HG03103 (cell line): ENCODE results near the gene HOXD12.

ENCODE experiments used
- ATAC-seq: cut with Tn5 transposase; IDR thresholded peaks from one replicate; pipeline ENCODE4 v1.9.1; 2021; ENCODE audit warnings: low read depth; ENCODE audit not compliant: unreplicated experiment

HOXD12 gene

GRCh38 chr2:176105078-176105729 lies 5.6 kb downstream of the HOXD12 start:
- ATAC-seq: no peak

GRCh38 chr2:176105730-176106580 lies 6.4 kb downstream of the HOXD12 start:
- no peak for ATAC-seq

- ATAC-seq: no peak
Measured at GRCh38 chr2:176106581-176107539, 7.3 kb downstream of the HOXD12 start, which contains the start of gene HOXD11. HOXD11 (plus strand) TSS chr2:176107280; CDS start chr2:176107356, 76 bp downstream.

GRCh38 chr2:176107731-176108181 lies 8.2 kb downstream of the HOXD12 start:
- no peak for ATAC-seq

GRCh38 chr2:176109192-176109901 lies 9.8 kb downstream of the HOXD12 start:
- no peak for ATAC-seq

GRCh38 chr2:176109946-176110345 lies 10.4 kb downstream of the HOXD12 start:
- no peak for ATAC-seq

GRCh38 chr2:176110415-176111308 lies 11.1 kb downstream of the HOXD12 start:
- ATAC-seq: no peak

- ATAC-seq: no peak
Measured at GRCh38 chr2:176111309-176111663, 11.7 kb downstream of the HOXD12 start.

- no peak for ATAC-seq
Measured at GRCh38 chr2:176111846-176112374, 12.3 kb downstream of the HOXD12 start.

- ATAC-seq: no peak
Measured at GRCh38 chr2:176112375-176113302, 13.0 kb downstream of the HOXD12 start.

- ATAC-seq: no peak
Measured at GRCh38 chr2:176114120-176114929, 14.7 kb downstream of the HOXD12 start.

GRCh38 chr2:176114930-176115625 lies 15.5 kb downstream of the HOXD12 start:
- ATAC-seq: no peak

- ATAC-seq: no peak
Measured at GRCh38 chr2:176115883-176116813, 16.6 kb downstream of the HOXD12 start, which contains the start of gene HOXD10. HOXD10 (plus strand) TSS chr2:176116778; CDS start chr2:176116834, 56 bp downstream.

GRCh38 chr2:176117162-176117822 lies 17.7 kb downstream of the HOXD12 start:
- no peak for ATAC-seq
